SK-N-SH (cell line): ENCODE data around the gene PHLDB2. TPM values are rescaled to one million over a fixed set of nuclear protein-coding genes. Genes with fewer than 3 reads are reported as not detected.

Source experiments
- CTCF ChIA-PET: fragments of 300-600, 350-600 bp; formaldehyde crosslinking; extraction: SDS; loops from one replicate; lab custom pipeline; 2021; lab: Yijun Ruan, JAX
- POLR2A ChIA-PET: fragments of 350-600 bp; sonication (Branson Sonifier 250); formaldehyde crosslinking; extraction: SDS; loops from one replicate; lab custom pipeline; 2020; ENCODE audit warnings: antibody characterized with exemption, inconsistent platforms; lab: Yijun Ruan, JAX
- DNase-seq: peaks from one replicate; pipeline ENCODE4 v3.0.0; 2012
- H2AFZ ChIP-seq: fragments of 200-600 bp; sonication (generic); 2 replicates; pipeline ENCODE4 v1.8.1; 2016; ENCODE audit warnings: antibody characterized with exemption, mild to moderate bottlenecking, low read depth
- H3F3A ChIP-seq: fragments of 200-600 bp; sonication (generic); replicated peaks from 2 replicates; pipeline ENCODE3; 2016; ENCODE audit warnings: antibody characterized with exemption, mild to moderate bottlenecking; ENCODE audit not compliant: insufficient read depth
- H3K27ac ChIP-seq, 2 experiments: fragments of 200-500 bp in 1 of 2; fragments of 200-600 bp in 1 of 2; sonication (Bioruptor generic) in 1 of 2; sonication (generic), shearing (Covaris generic) in 1 of 2; 2 replicates each; pipeline versions ENCODE4 v1.5.1 to v1.6.1; 2014 to 2016; ENCODE audit warnings: low read depth in 2 of 2, inconsistent platforms in 1 of 2, low read length in 1 of 2, mild to moderate bottlenecking in 1 of 2, mixed read lengths in 1 of 2
- H3K27me3 ChIP-seq: fragments of 200-600 bp; sonication (generic), shearing (Covaris generic); 2 replicates; pipeline ENCODE4 v1.6.1; 2016; ENCODE audit warnings: mixed run types; ENCODE audit not compliant: insufficient read depth
- H3K36me3 ChIP-seq, 2 experiments: fragments of 200-500 bp in 1 of 2; fragments of 200-600 bp in 1 of 2; sonication (Bioruptor generic) in 1 of 2; sonication (generic) in 1 of 2; replicated peaks in 1 of 2; 2 replicates each; pipeline versions ENCODE3 to v1.5.1; 2014 to 2016; ENCODE audit warnings: low read length in 1 of 2, mild to moderate bottlenecking in 1 of 2; ENCODE audit not compliant: insufficient read depth in 2 of 2, control insufficient read depth in 1 of 2
- H3K4me1 ChIP-seq, 2 experiments: fragments of 200-500 bp in 1 of 2; fragments of 200-600 bp in 1 of 2; sonication (Bioruptor generic) in 1 of 2; sonication (generic), shearing (Covaris generic) in 1 of 2; 2 replicates each; pipeline versions ENCODE4 v1.5.1 to v1.6.1; 2014 to 2016; ENCODE audit warnings: low read depth in 1 of 2, low read length in 1 of 2, mixed run types in 1 of 2; ENCODE audit not compliant: insufficient read depth in 2 of 2, control insufficient read depth in 1 of 2
- H3K4me2 ChIP-seq: fragments of 200-600 bp; sonication (generic), shearing (Covaris generic); 2 replicates; pipeline ENCODE4 v1.6.1; 2017; ENCODE audit warnings: mixed run types
- H3K4me3 ChIP-seq, 2 experiments: fragments of 200-500 bp in 1 of 2; fragments of 200-600 bp in 1 of 2; sonication (Bioruptor generic) in 1 of 2; sonication (generic), shearing (Covaris generic) in 1 of 2; 2 replicates each; pipeline versions ENCODE4 v1.5.1 to v1.8.1; 2014 to 2016; ENCODE audit warnings: low read depth in 2 of 2, inconsistent platforms in 1 of 2, low read length in 1 of 2, mild to moderate bottlenecking in 1 of 2, mixed read lengths in 1 of 2, moderate library complexity in 1 of 2
- H3K79me2 ChIP-seq: fragments of 200-600 bp; sonication (generic); 2 replicates; pipeline ENCODE4 v1.8.1; 2017; ENCODE audit warnings: mild to moderate bottlenecking; ENCODE audit not compliant: insufficient read depth
- H3K9ac ChIP-seq: fragments of 200-600 bp; sonication (generic); 2 replicates; pipeline ENCODE4 v1.6.1; 2017; ENCODE audit warnings: mixed run types
- H3K9me2 ChIP-seq: fragments of 200-600 bp; sonication (generic); 2 replicates; pipeline ENCODE4 v1.6.1; 2017; ENCODE audit warnings: mixed run types
- H3K9me3 ChIP-seq: fragments of 200-600 bp; sonication (generic); 2 replicates; pipeline ENCODE4 v1.6.1; 2017; ENCODE audit warnings: mixed run types, mild to moderate bottlenecking, moderate library complexity
- H4K20me1 ChIP-seq: fragments of 200-600 bp; sonication (generic); 2 replicates; pipeline ENCODE4 v1.6.1; 2017; ENCODE audit warnings: mild to moderate bottlenecking, mixed run types; ENCODE audit not compliant: insufficient read depth
- EP300 ChIP-seq, 2 experiments: IDR thresholded peaks; 2 replicates each; pipeline versions ENCODE4 v1.4.0 to v1.6.1; 2012; ENCODE audit warnings: borderline replicate concordance in 1 of 2, low read depth in 1 of 2, low read length in 1 of 2
- FOXJ3 ChIP-seq: sonication (generic); formaldehyde crosslinking; IDR thresholded peaks from 2 replicates; pipeline ENCODE4 v1.5.1; 2020; ENCODE audit warnings: mild to moderate bottlenecking, missing genetic modification reagents
- FOXM1 ChIP-seq: IDR thresholded peaks from 2 replicates; pipeline ENCODE4 v1.4.0; 2012; ENCODE audit warnings: low read depth, mild to moderate bottlenecking
- JUND ChIP-seq: IDR thresholded peaks from 2 replicates; pipeline ENCODE4 v1.4.0; 2012
- NRF1 ChIP-seq: IDR thresholded peaks from 2 replicates; pipeline ENCODE4 v1.6.1; 2012; ENCODE audit warnings: low read depth, mild to moderate bottlenecking, low read length
- RAD21 ChIP-seq: IDR thresholded peaks from 2 replicates; pipeline ENCODE4 v1.6.1; 2012; ENCODE audit warnings: mild to moderate bottlenecking, low read length
- RXRA ChIP-seq: IDR thresholded peaks from 2 replicates; pipeline ENCODE4 v1.4.0; 2012; ENCODE audit warnings: low read depth, mild to moderate bottlenecking, borderline replicate concordance
- TAF1 ChIP-seq: IDR thresholded peaks from 2 replicates; pipeline ENCODE4 v1.6.1; 2012; ENCODE audit warnings: low read depth, mild to moderate bottlenecking, low read length, moderate library complexity, borderline replicate concordance
- TEAD4 ChIP-seq: IDR thresholded peaks from 2 replicates; pipeline ENCODE4 v1.4.0; 2012; ENCODE audit warnings: mild to moderate bottlenecking, borderline replicate concordance; ENCODE audit not compliant: insufficient read depth
- YY1 ChIP-seq: IDR thresholded peaks from 2 replicates; pipeline ENCODE4 v1.4.0; 2012; ENCODE audit warnings: low read depth, mild to moderate bottlenecking
- WGBS: methylation state at CpG from one replicate; pipeline ENCODE4 v1.1.6; 2017; ENCODE audit warnings: low lambda C conversion rate; 5-methylcytosine and 5-hydroxymethylcytosine counted together
- polyA plus RNA-seq, 3 experiments: library from polyadenylated mRNA; depleted of rRNA; stranded (reverse); fragments of >200 nt; gene quantifications; 2 replicates each; pipeline ENCODE4 v1.2.3, GENCODE V29; 2012
- TF ChIP-seq, protein P1 (sequence below): IDR thresholded peaks from 2 replicates; pipeline ENCODE4 v1.4.0; 2012; ENCODE audit warnings: low read depth, borderline replicate concordance
- TF ChIP-seq, protein P2 (sequence below): fragments of 200-600 bp; sonication (generic); IDR thresholded peaks from 2 replicates; pipeline ENCODE4 v1.6.1; 2017; ENCODE audit warnings: antibody characterized with exemption, mild to moderate bottlenecking, moderate library complexity

PHLDB2 gene
- polyA plus RNA-seq, 1 of the 3 experiments (the other 2 are of a cell fraction): 18.0 TPM

DNA sequence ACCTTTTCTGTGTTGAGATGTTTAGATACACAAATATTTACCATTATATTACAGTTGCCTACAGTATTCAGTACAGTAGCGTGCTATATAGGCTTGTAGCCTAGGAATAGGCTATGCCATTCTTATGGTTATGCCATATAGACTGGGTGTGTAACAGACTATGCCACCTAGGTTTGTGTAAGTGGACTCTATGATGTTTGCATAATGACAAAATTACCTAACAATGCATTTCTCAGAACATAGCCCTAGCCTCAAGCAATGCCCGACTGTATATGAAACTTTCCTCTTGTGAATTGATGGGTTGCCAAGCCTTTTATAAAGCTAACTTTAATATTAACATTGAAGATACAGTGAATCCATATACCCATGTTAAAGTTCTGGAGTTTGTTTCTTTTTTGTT lies 10.3 kb upstream of the PHLDB2 start:
- H3K4me2 ChIP-seq: no peak overlapping the region
- no peak for DNase-seq
- no peaks in the 10 kb centered on the region for H3K9me2 ChIP-seq
- H3K4me3 ChIP-seq: no peak overlapping the region
- H3K36me3 ChIP-seq: no peaks in the 10 kb centered on the region
- no peak overlapping the region for H3K9ac ChIP-seq
- no peaks in the 10 kb centered on the region for H3K9me3 ChIP-seq
- 38% methylated on average over 2 of the region's 2 CpGs for WGBS
- peaks cover 0 to 12% of the 10 kb centered on the region in 2 experiments; a peak in 1 of 4 replicates for H3K4me1 ChIP-seq
- POLR2A ChIA-PET: no interaction called here
- H3K27me3 ChIP-seq: no peaks in the 10 kb centered on the region
- H3F3A ChIP-seq: peaks cover 24% of the 10 kb centered on the region
- H2AFZ ChIP-seq: no peak overlapping the region
- no peaks in the 10 kb centered on the region for H4K20me1 ChIP-seq
- no peaks in the 10 kb centered on the region for H3K79me2 ChIP-seq
- TF ChIP-seq, protein P1, sequence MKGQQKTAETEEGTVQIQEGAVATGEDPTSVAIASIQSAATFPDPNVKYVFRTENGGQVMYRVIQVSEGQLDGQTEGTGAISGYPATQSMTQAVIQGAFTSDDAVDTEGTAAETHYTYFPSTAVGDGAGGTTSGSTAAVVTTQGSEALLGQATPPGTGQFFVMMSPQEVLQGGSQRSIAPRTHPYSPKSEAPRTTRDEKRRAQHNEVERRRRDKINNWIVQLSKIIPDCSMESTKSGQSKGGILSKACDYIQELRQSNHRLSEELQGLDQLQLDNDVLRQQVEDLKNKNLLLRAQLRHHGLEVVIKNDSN: no peak
- TF ChIP-seq EP300 (IDR thresholded peaks at IDR 0.05; ENCODE audit: borderline replicate concordance in 1 of 2, low read depth in 1 of 2, low read length in 1 of 2) (no peak), RXRA (no peak), RAD21 (no peak), FOXM1 (no peak), NRF1 (no peak), FOXJ3 (CRISPR knock-in tag) (no peak), TAF1 (no peak), YY1 (no peak)
- TF ChIP-seq, protein P2, sequence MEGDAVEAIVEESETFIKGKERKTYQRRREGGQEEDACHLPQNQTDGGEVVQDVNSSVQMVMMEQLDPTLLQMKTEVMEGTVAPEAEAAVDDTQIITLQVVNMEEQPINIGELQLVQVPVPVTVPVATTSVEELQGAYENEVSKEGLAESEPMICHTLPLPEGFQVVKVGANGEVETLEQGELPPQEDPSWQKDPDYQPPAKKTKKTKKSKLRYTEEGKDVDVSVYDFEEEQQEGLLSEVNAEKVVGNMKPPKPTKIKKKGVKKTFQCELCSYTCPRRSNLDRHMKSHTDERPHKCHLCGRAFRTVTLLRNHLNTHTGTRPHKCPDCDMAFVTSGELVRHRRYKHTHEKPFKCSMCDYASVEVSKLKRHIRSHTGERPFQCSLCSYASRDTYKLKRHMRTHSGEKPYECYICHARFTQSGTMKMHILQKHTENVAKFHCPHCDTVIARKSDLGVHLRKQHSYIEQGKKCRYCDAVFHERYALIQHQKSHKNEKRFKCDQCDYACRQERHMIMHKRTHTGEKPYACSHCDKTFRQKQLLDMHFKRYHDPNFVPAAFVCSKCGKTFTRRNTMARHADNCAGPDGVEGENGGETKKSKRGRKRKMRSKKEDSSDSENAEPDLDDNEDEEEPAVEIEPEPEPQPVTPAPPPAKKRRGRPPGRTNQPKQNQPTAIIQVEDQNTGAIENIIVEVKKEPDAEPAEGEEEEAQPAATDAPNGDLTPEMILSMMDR: no peak
- no peak overlapping the region for H3K27ac ChIP-seq
- CTCF ChIA-PET: interaction anchor here (2.5 kb wide), 1 partner anchor 11 kb away, joined by 6 read pairs; the partner anchor contains the start of gene PHLDB2

DNA sequence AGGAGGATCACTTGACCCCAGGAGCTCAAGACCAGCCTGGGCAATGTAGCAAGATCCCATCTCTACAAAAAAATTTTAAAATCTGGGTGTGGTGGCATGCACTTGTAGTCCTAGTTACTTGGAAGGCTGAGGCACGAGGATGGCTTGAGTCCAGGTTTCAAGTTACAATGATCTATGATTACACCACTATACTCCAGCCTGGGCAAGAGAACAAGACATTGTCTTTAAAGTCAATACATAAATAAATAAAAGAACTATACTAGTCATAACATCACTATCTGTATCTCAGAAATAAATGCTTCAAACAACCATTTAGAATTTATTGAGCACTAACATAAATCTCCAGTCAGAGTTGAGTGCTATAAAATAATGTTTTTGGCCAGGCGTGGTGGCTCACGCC lies 8.5 kb upstream of the PHLDB2 start:
- WGBS: 82% methylated on average over 3 of the region's 3 CpGs
- H3K4me2 ChIP-seq: no peak overlapping the region
- H2AFZ ChIP-seq: no peak overlapping the region
- peaks cover 0 to 12% of the 10 kb centered on the region in 2 experiments; a peak in 1 of 4 replicates for H3K4me1 ChIP-seq
- H3K9me3 ChIP-seq: no peaks in the 10 kb centered on the region
- no peaks in the 10 kb centered on the region for H3K27me3 ChIP-seq
- peaks cover 24% of the 10 kb centered on the region for H3F3A ChIP-seq
- DNase-seq: no peak
- no peaks in the 10 kb centered on the region for H3K79me2 ChIP-seq
- TF ChIP-seq RXRA (no peak), JUND (no peak), TEAD4 (no peak)
- TF ChIP-seq, all 33 proteins: peak for 0
- Histone ChIP-seq H3K36me3 (no peaks in the 10 kb centered on the region), H3K4me3 (no peak overlapping the region), H3K9me2 (no peaks in the 10 kb centered on the region), H4K20me1 (no peaks in the 10 kb centered on the region), H3K9ac (no peak overlapping the region), H3K27ac (peak overlapping the region in 1 of 2 experiments; percentile 89; a peak in 2 of 4 replicates)
- ChIA-PET CTCF (interaction anchor here (2.5 kb wide), 1 partner anchor 9 kb away, joined by 6 read pairs; the partner anchor contains the start of gene PHLDB2), POLR2A (no interaction called here)
